ENCODE data around the gene SLC7A8.

The SLC7A8 gene

GRCh38 chr14:23101213-23101970, 82.1 kb downstream of the SLC7A8 start:
- Histone ChIP-seq H3K9me3 (ENCODE audit: control insufficient read depth, low read length) (no peaks in the 10 kb centered on the region), H3K4me2 (ENCODE audit: low read length, poor library complexity, severe bottlenecking) (no peak overlapping the region), H2BK5ac (ENCODE audit: low read depth, low read length, poor library complexity, severe bottlenecking) (no peak overlapping the region), H2BK120ac (ENCODE audit: low read depth, low read length) (no peak overlapping the region), H3K23ac (ENCODE audit: low read length in 2 of 2) (no peak overlapping the region), H2AK5ac (ENCODE audit: low read length, severe bottlenecking) (no peak overlapping the region), H2AFZ (ENCODE audit: low read depth, low read length) (no peak overlapping the region), H2BK15ac (ENCODE audit: low read depth, poor library complexity, severe bottlenecking) (no peak overlapping the region), H3K4ac (ENCODE audit: low read depth in 1 of 2, low read length in 2 of 2) (no peak overlapping the region), H3K18ac (ENCODE audit: low read depth in 1 of 2, low read length in 2 of 2) (no peak overlapping the region), H3K9ac (ENCODE audit: low read length) (no peak overlapping the region), H2BK12ac (ENCODE audit: low read length in 2 of 2) (no peak overlapping the region), H4K8ac (ENCODE audit: low read length) (no peak overlapping the region), H4K91ac (ENCODE audit: low read length) (no peak overlapping the region), H3K27me3 (ENCODE audit: control insufficient read depth in 1 of 2, insufficient read depth in 1 of 2, low read length in 2 of 2) (no peaks in the 10 kb centered on the region), H3K79me1 (replicated peaks; ENCODE audit: low read length, poor library complexity, severe bottlenecking) (peaks cover 12% of the 10 kb centered on the region), H3K14ac (ENCODE audit: low read length in 2 of 2) (no peak overlapping the region), H3K4me1 (ENCODE audit: control insufficient read depth, insufficient read depth, low read depth, low read length) (peaks cover 10% of the 10 kb centered on the region), H3K4me3 (ENCODE audit: insufficient read depth in 1 of 2, low read depth in 1 of 2, low read length in 2 of 2) (no peak overlapping the region), H3K36me3 (ENCODE audit: control insufficient read depth in 1 of 2, insufficient read depth in 2 of 2, low read depth in 1 of 2, low read length in 2 of 2) (peaks cover 8 to 33% of the 10 kb centered on the region in 2 experiments), H3K27ac (ENCODE audit: low read length, poor library complexity, severe bottlenecking) (no peak overlapping the region)
- WGBS = 72% methylated on average over 5 of the region's 6 CpGs
- DNase-seq = no peak

- Histone ChIP-seq H4K91ac (ENCODE audit: low read length) (no peak overlapping the region), H2BK120ac (ENCODE audit: low read depth, low read length) (no peak overlapping the region), H3K9ac (ENCODE audit: low read length) (no peak overlapping the region), H3K23ac (ENCODE audit: low read length in 2 of 2) (no peak overlapping the region), H3K4me2 (ENCODE audit: low read length, poor library complexity, severe bottlenecking) (no peak overlapping the region), H2AFZ (ENCODE audit: low read depth, low read length) (no peak overlapping the region), H3K4me3 (ENCODE audit: insufficient read depth in 1 of 2, low read depth in 1 of 2, low read length in 2 of 2) (no peak overlapping the region), H3K79me1 (replicated peaks; ENCODE audit: low read length, poor library complexity, severe bottlenecking) (peaks cover 12% of the 10 kb centered on the region), H3K18ac (ENCODE audit: low read depth in 1 of 2, low read length in 2 of 2) (no peak overlapping the region), H2AK5ac (ENCODE audit: low read length, severe bottlenecking) (no peak overlapping the region), H4K8ac (ENCODE audit: low read length) (no peak overlapping the region), H3K9me3 (ENCODE audit: control insufficient read depth, low read length) (no peaks in the 10 kb centered on the region), H2BK15ac (ENCODE audit: low read depth, poor library complexity, severe bottlenecking) (no peak overlapping the region), H3K4me1 (ENCODE audit: control insufficient read depth, insufficient read depth, low read depth, low read length) (peaks cover 4% of the 10 kb centered on the region), H3K4ac (ENCODE audit: low read depth in 1 of 2, low read length in 2 of 2) (no peak overlapping the region), H3K14ac (ENCODE audit: low read length in 2 of 2) (no peak overlapping the region), H3K27ac (ENCODE audit: low read length, poor library complexity, severe bottlenecking) (no peak overlapping the region), H2BK12ac (ENCODE audit: low read length in 2 of 2) (no peak overlapping the region), H3K27me3 (ENCODE audit: control insufficient read depth in 1 of 2, insufficient read depth in 1 of 2, low read length in 2 of 2) (no peaks in the 10 kb centered on the region), H3K36me3 (ENCODE audit: control insufficient read depth in 1 of 2, insufficient read depth in 2 of 2, low read depth in 1 of 2, low read length in 2 of 2) (peaks cover 8 to 33% of the 10 kb centered on the region in 2 experiments), H2BK5ac (ENCODE audit: low read depth, low read length, poor library complexity, severe bottlenecking) (no peak overlapping the region)
- WGBS = 97% methylated on average over 8 of the region's 10 CpGs
- DNase-seq = no peak
Measured at GRCh38 chr14:23099212-23099861, 84.1 kb downstream of the SLC7A8 start.

- Histone ChIP-seq H2BK5ac (ENCODE audit: low read depth, low read length, poor library complexity, severe bottlenecking) (no peak overlapping the region), H3K9ac (ENCODE audit: low read length) (no peak overlapping the region), H2AFZ (ENCODE audit: low read depth, low read length) (no peak overlapping the region), H2BK120ac (ENCODE audit: low read depth, low read length) (no peak overlapping the region), H3K14ac (ENCODE audit: low read length in 2 of 2) (no peak overlapping the region), H4K91ac (ENCODE audit: low read length) (no peak overlapping the region), H4K8ac (ENCODE audit: low read length) (no peak overlapping the region), H2BK15ac (ENCODE audit: low read depth, poor library complexity, severe bottlenecking) (no peak overlapping the region), H3K36me3 (ENCODE audit: control insufficient read depth in 1 of 2, insufficient read depth in 2 of 2, low read depth in 1 of 2, low read length in 2 of 2) (peaks cover 8 to 39% of the 10 kb centered on the region in 2 experiments), H3K4me1 (ENCODE audit: control insufficient read depth, insufficient read depth, low read depth, low read length) (peaks cover 4% of the 10 kb centered on the region), H3K4me3 (ENCODE audit: insufficient read depth in 1 of 2, low read depth in 1 of 2, low read length in 2 of 2) (peak overlapping the region in 1 of 2 experiments; percentile 84), H3K27me3 (ENCODE audit: control insufficient read depth in 1 of 2, insufficient read depth in 1 of 2, low read length in 2 of 2) (no peaks in the 10 kb centered on the region), H3K18ac (ENCODE audit: low read depth in 1 of 2, low read length in 2 of 2) (no peak overlapping the region), H3K23ac (ENCODE audit: low read length in 2 of 2) (no peak overlapping the region), H3K79me1 (replicated peaks; ENCODE audit: low read length, poor library complexity, severe bottlenecking) (peaks cover 12% of the 10 kb centered on the region), H3K9me3 (ENCODE audit: control insufficient read depth, low read length) (no peaks in the 10 kb centered on the region), H3K27ac (ENCODE audit: low read length, poor library complexity, severe bottlenecking) (no peak overlapping the region), H3K4ac (ENCODE audit: low read depth in 1 of 2, low read length in 2 of 2) (no peak overlapping the region), H3K4me2 (ENCODE audit: low read length, poor library complexity, severe bottlenecking) (no peak overlapping the region), H2BK12ac (ENCODE audit: low read length in 2 of 2) (no peak overlapping the region), H2AK5ac (ENCODE audit: low read length, severe bottlenecking) (no peak overlapping the region)
- WGBS = 92% methylated on average over 7 of the region's 7 CpGs
- no peak for DNase-seq
Measured at GRCh38 chr14:23097786-23098185, 85.7 kb downstream of the SLC7A8 start.

Measured in mesenchymal stem cell (in vitro differentiated cells and primary cell).